GM12865 (cell line): Measurements from ENCODE around the gene ATP13A2.

ENCODE experiments used
- DNase-seq: peaks from one replicate; pipeline ENCODE4 v3.0.0; 2010; ENCODE audit warnings: low read depth
- H3K4me3 ChIP-seq: 2 replicates; pipeline ENCODE4 v1.5.1; 2011; ENCODE audit warnings: mild to moderate bottlenecking, low read depth, low read length, control low read depth
- CTCF ChIP-seq: IDR thresholded peaks from 2 replicates; pipeline ENCODE4 v1.5.1; 2011; ENCODE audit warnings: low read length, control low read depth, low read depth, inconsistent platforms; ENCODE audit not compliant: insufficient read depth; ENCODE audit errors: missing control alignments

ATP13A2 gene

DNA sequence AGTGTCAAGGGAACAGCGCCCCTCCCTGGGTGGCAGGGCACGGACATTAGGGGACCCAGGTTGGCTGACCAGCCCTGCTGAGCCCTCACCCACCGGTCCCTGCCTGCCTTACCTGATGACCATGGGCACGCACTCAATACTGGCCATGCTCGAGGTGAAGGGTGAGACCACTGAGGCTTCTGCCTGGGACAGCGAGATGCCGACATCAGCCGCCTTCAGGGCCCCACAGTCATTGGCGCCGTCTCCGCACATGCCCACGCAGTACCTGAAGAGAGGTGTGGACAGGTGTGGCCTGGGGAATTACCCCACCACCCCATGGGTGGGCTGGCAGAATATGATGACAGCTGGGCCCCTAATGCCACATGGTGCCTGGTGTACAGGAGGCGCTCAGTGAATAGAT is 23.5 kb downstream of the ATP13A2 start:
- TF ChIP-seq CTCF = no peak
- DNase-seq = no peak
- H3K4me3 ChIP-seq = no peak overlapping the region

- no peak overlapping the region for H3K4me3 ChIP-seq
- no peak for DNase-seq
- peak; percentile 26 for TF ChIP-seq CTCF
Observed at GRCh38 chr1:16986962-16987361, 24.8 kb downstream of the ATP13A2 start.

GRCh38 chr1:16986560-16986959 is 25.2 kb downstream of the ATP13A2 start:
- DNase-seq = no peak
- TF ChIP-seq CTCF = no peak
- no peak overlapping the region for H3K4me3 ChIP-seq

- H3K4me3 ChIP-seq = no peak overlapping the region
- TF ChIP-seq CTCF = no peak
- DNase-seq = no peak
Observed at GRCh38 chr1:16986113-16986512, 25.6 kb downstream of the ATP13A2 start.

- H3K4me3 ChIP-seq = no peak overlapping the region
- no peak for TF ChIP-seq CTCF
- DNase-seq = no peak
Observed at GRCh38 chr1:16984717-16985116, 27.0 kb downstream of the ATP13A2 start.

DNA sequence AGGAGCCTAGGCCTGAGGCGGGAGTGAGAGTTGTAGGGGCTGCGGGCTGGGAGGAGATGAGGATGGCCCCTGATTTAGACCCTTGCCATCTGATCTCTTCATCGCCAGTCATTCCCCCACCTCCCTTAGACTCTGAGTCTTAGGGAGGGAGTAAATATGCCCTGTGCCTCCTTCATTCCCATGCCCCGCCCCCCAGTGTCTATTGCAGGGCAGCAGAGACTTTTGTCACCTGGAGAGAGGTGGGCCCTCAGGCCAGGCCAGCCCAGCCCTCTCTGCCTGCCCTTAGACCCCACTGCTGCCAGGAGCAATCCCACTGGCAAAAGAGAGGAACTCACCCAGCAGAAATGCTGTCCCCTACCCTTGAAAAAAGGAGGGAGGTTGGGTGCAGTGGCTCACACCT is 28.1 kb downstream of the ATP13A2 start:
- no peak for DNase-seq
- no peak overlapping the region for H3K4me3 ChIP-seq
- no peak for TF ChIP-seq CTCF

GRCh38 chr1:16982902-16983301 is 28.8 kb downstream of the ATP13A2 start:
- DNase-seq = no peak
- H3K4me3 ChIP-seq = no peak overlapping the region
- no peak for TF ChIP-seq CTCF
